Stimulated activated CD4-positive, alpha-beta T cell treated with anti-CD3 and anti-CD28 coated beads, Interleukin-15, amount 100 ng/mL, for 1 hour (primary cell): ENCODE results near the gene ABHD17C.

Experiments
- DNase-seq, 2 donors: peaks; one replicate each; pipeline ENCODE4 v3.0.0-alpha.2; 2020; ENCODE audit warnings: low read depth in 1 of 2, low spot score in 1 of 2

Gene ABHD17C

GRCh38 chr15:80727596-80727995 is 32.5 kb downstream of the ABHD17C start:
- DNase-seq: no peak

GRCh38 chr15:80730387-80730786 is 35.3 kb downstream of the ABHD17C start:
- no peak for DNase-seq

- no peak for DNase-seq
Measured at GRCh38 chr15:80730926-80731325, 35.8 kb downstream of the ABHD17C start.

GRCh38 chr15:80732167-80732566 is 37.1 kb downstream of the ABHD17C start:
- DNase-seq: no peak

GRCh38 chr15:80732818-80733217 is 37.7 kb downstream of the ABHD17C start:
- DNase-seq: no peak

GRCh38 chr15:80733460-80733859 is 38.4 kb downstream of the ABHD17C start:
- no peak for DNase-seq

GRCh38 chr15:80735344-80735743 is 40.2 kb downstream of the ABHD17C start:
- no peak for DNase-seq

- no peak for DNase-seq
Measured at GRCh38 chr15:80736560-80736959, 41.5 kb downstream of the ABHD17C start.

GRCh38 chr15:80739919-80740318 is 44.8 kb downstream of the ABHD17C start:
- DNase-seq: no peak

GRCh38 chr15:80742081-80742480 is 47.0 kb downstream of the ABHD17C start:
- no peak for DNase-seq

GRCh38 chr15:80743189-80743833 is 48.2 kb downstream of the ABHD17C start:
- DNase-seq: no peak

- no peak for DNase-seq
Measured at GRCh38 chr15:80744415-80744814, 49.3 kb downstream of the ABHD17C start.

- no peak for DNase-seq
Measured at GRCh38 chr15:80744826-80745225, 49.7 kb downstream of the ABHD17C start.

GRCh38 chr15:80745888-80746287 is 50.8 kb downstream of the ABHD17C start:
- DNase-seq: no peak

GRCh38 chr15:80747317-80748053 is 52.4 kb downstream of the ABHD17C start:
- no peak for DNase-seq

- no peak for DNase-seq
Measured at GRCh38 chr15:80749589-80749988, 54.5 kb downstream of the ABHD17C start.

GRCh38 chr15:80750575-80750974 is 55.5 kb downstream of the ABHD17C start:
- no peak for DNase-seq

GRCh38 chr15:80752204-80752603 is 57.1 kb downstream of the ABHD17C start:
- DNase-seq: no peak

- DNase-seq: no peak
Measured at GRCh38 chr15:80753161-80753560, 58.1 kb downstream of the ABHD17C start.

- no peak for DNase-seq
Measured at GRCh38 chr15:80754014-80754413, 58.9 kb downstream of the ABHD17C start.

GRCh38 chr15:80755885-80756284 is 60.8 kb downstream of the ABHD17C start:
- DNase-seq: no peak

GRCh38 chr15:80758130-80758745 is 63.1 kb downstream of the ABHD17C start:
- DNase-seq: no peak
